ENCODE data around the gene TMEM132A. TPM values are rescaled to one million over a fixed set of nuclear protein-coding genes. Genes with fewer than 3 reads are reported as not detected.
A peak's percentile ranks its signal among the peaks of the same experiment; 100 is the strongest.

TMEM132A gene
- total RNA-seq, 2 donors from 2014 or later: 7.7 to 8.4 TPM

- no peaks in the 10 kb centered on the region for H3K27me3 ChIP-seq (replicated peaks; ENCODE audit: insufficient read depth)
- peaks cover 0 to 3% of the 10 kb centered on the region in 2 donors for H3K4me1 ChIP-seq (ENCODE audit: control insufficient read depth in 1 of 2, low read depth in 2 of 2)
- no peak overlapping the region for H3K4me3 ChIP-seq
- DNase-seq (ENCODE audit: low spot score): no peak
- ATAC-seq (ENCODE audit: insufficient number of reproducible peaks, low FRiP score, low read depth): no peak
- peaks cover 20% of the 10 kb centered on the region for H3K36me3 ChIP-seq
- TF ChIP-seq, protein P1, sequence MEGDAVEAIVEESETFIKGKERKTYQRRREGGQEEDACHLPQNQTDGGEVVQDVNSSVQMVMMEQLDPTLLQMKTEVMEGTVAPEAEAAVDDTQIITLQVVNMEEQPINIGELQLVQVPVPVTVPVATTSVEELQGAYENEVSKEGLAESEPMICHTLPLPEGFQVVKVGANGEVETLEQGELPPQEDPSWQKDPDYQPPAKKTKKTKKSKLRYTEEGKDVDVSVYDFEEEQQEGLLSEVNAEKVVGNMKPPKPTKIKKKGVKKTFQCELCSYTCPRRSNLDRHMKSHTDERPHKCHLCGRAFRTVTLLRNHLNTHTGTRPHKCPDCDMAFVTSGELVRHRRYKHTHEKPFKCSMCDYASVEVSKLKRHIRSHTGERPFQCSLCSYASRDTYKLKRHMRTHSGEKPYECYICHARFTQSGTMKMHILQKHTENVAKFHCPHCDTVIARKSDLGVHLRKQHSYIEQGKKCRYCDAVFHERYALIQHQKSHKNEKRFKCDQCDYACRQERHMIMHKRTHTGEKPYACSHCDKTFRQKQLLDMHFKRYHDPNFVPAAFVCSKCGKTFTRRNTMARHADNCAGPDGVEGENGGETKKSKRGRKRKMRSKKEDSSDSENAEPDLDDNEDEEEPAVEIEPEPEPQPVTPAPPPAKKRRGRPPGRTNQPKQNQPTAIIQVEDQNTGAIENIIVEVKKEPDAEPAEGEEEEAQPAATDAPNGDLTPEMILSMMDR (IDR thresholded peaks at IDR 0.05): no peak
- H3K9me3 ChIP-seq: no peaks in the 10 kb centered on the region
- H3K27ac ChIP-seq: no peak overlapping the region
Observed at GRCh38 chr11:60942970-60943565, 18.8 kb downstream of the TMEM132A start.

DNA sequence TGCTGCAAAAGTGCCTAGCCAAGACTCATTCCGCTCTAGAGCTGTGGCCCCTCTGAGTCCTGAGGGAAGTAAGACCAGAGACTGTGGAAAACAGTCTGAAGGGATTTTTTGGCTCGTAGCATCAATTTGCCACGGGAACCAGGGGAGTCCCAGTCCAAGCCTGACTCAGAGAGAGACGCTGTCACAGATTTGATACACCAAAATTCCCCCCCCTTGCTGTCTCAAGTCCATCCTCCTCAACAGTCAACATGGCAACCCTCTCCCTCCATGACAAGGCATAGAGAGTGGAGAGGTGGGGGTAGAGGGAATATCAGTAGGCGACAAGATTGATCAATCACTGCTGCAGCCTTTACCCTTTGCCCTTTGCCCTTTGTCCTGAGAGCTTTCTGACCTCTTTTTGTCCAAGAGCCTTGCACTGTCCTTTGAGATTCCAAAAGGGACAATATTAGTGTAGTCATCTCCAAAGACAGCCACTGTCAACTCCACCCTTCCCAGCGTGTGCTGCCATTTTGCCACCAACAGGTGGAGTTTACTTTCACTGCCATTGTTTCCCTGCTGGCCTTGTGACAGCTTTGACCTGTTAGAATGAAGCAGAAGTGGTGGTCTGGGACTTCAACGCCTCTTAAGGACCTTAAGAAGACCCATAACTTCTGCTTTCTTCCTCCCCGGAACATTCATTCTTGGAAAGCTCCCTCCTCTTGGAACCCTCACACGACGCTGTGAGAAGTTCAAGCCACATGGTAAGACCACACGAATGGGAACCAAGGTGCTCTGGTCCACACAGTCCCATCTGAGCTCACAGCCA is 20.4 kb downstream of the TMEM132A start:
- peaks cover 15% of the 10 kb centered on the region for H3K36me3 ChIP-seq
- no peak for ATAC-seq (ENCODE audit: insufficient number of reproducible peaks, low FRiP score, low read depth)
- TF ChIP-seq, protein P1 (IDR thresholded peaks at IDR 0.05): peak; percentile 13
- no peaks in the 10 kb centered on the region for H3K9me3 ChIP-seq
- no peak overlapping the region for H3K27ac ChIP-seq
- DNase-seq (ENCODE audit: low spot score): no peak
- H3K4me1 ChIP-seq (ENCODE audit: control insufficient read depth in 1 of 2, low read depth in 2 of 2): peaks cover 0 to 7% of the 10 kb centered on the region in 2 donors
- H3K4me3 ChIP-seq: no peak overlapping the region
- H3K27me3 ChIP-seq (replicated peaks; ENCODE audit: insufficient read depth): no peaks in the 10 kb centered on the region

GRCh38 chr11:60945295-60945667 is 21.0 kb downstream of the TMEM132A start:
- Histone ChIP-seq H3K4me1 (ENCODE audit: control insufficient read depth in 1 of 2, low read depth in 2 of 2) (peaks cover 5 to 12% of the 10 kb centered on the region in 2 donors), H3K27me3 (replicated peaks; ENCODE audit: insufficient read depth) (no peaks in the 10 kb centered on the region), H3K9me3 (no peaks in the 10 kb centered on the region), H3K27ac (no peak overlapping the region), H3K4me3 (no peak overlapping the region), H3K36me3 (peaks cover 14% of the 10 kb centered on the region)
- ATAC-seq (ENCODE audit: insufficient number of reproducible peaks, low FRiP score, low read depth) (no peak), DNase-seq (ENCODE audit: low spot score) (no peak)
- TF ChIP-seq, protein P1 (IDR thresholded peaks at IDR 0.05): no peak

DNA sequence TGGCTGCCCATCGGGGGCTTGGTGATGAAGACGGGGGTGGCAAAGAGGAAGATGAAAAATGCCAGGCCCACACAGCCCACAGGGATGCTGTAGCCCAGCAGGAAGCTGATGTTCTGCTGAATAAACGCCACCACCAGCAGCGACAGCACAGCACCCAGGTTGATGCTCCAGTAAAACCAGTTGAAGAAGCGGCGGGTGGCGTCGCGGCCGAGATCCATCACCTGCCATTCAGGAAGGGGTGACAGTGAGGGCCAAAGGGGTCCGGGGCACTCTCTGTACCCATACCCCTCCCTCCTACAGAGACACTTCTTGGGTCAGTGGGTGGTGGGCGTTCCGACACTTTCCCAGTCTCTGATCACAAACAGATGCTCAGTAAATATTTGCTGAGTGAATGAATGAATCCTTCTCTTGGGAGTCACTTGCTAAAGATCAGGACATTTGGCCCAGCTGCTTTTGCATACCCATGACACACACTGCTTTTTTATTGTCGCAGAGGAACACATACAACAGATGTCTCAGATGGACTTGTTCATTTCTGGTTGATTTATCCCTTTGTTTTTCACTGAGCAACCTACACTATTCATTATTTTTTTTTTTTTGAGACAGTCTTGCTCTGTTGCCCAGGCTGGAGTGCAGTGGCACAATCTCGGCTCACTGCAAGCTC is 22.5 kb downstream of the TMEM132A start:
- TF ChIP-seq, protein P1 (IDR thresholded peaks at IDR 0.05): no peak
- no peak for DNase-seq (ENCODE audit: low spot score)
- H3K4me3 ChIP-seq: no peak overlapping the region
- no peaks in the 10 kb centered on the region for H3K9me3 ChIP-seq
- H3K4me1 ChIP-seq (ENCODE audit: control insufficient read depth in 1 of 2, low read depth in 2 of 2): peaks cover 12 to 13% of the 10 kb centered on the region in 2 donors
- no peaks in the 10 kb centered on the region for H3K27me3 ChIP-seq (replicated peaks; ENCODE audit: insufficient read depth)
- H3K27ac ChIP-seq: no peak overlapping the region
- no peak for ATAC-seq (ENCODE audit: insufficient number of reproducible peaks, low FRiP score, low read depth)
- H3K36me3 ChIP-seq: peaks cover 13% of the 10 kb centered on the region

GRCh38 chr11:60947700-60948099 is 23.4 kb downstream of the TMEM132A start:
- H3K27me3 ChIP-seq (replicated peaks; ENCODE audit: insufficient read depth): no peaks in the 10 kb centered on the region
- ATAC-seq (ENCODE audit: insufficient number of reproducible peaks, low FRiP score, low read depth) (no peak), DNase-seq (ENCODE audit: low spot score) (no peak)
- H3K27ac ChIP-seq: no peak overlapping the region
- TF ChIP-seq, protein P1 (IDR thresholded peaks at IDR 0.05): no peak
- peaks cover 5% of the 10 kb centered on the region for H3K36me3 ChIP-seq
- peaks cover 13% of the 10 kb centered on the region in 2 donors for H3K4me1 ChIP-seq (ENCODE audit: control insufficient read depth in 1 of 2, low read depth in 2 of 2)
- no peaks in the 10 kb centered on the region for H3K9me3 ChIP-seq
- H3K4me3 ChIP-seq: no peak overlapping the region

All from thoracic aorta (tissue), 2 donors.